Gastrocnemius medialis (tissue), 4 donors: ENCODE measurements around the gene SLC39A8.

Source experiments
- CTCF ChIP-seq, 5 experiments: fragments of 450-650 bp in 3 of 5; fragments of 200-600 bp in 2 of 5; sonication (generic) in 2 of 5; IDR thresholded peaks in 4 of 5; conservative IDR thresholded peaks in 1 of 5; 1 replicate in 4 of 5; 2 replicates in 1 of 5; pipeline ENCODE4 v1.5.1; 2016 to 2019; ENCODE audit warnings: antibody characterized with exemption in 5 of 5, mild to moderate bottlenecking in 3 of 5, moderate library complexity in 3 of 5
- POLR2A ChIP-seq, 2 donors: fragments of 450-650 bp; IDR thresholded peaks; one replicate each; pipeline ENCODE4 v1.6.1; 2017; ENCODE audit warnings: antibody characterized with exemption in 2 of 2, mild to moderate bottlenecking in 2 of 2, moderate library complexity in 2 of 2

GRCh38 chr4:102356562-102357202 lies 11.4 kb upstream of the SLC39A8 start:
- no peak for TF ChIP-seq POLR2A (IDR thresholded peaks at IDR 0.05)
- TF ChIP-seq CTCF (IDR thresholded peaks at IDR 0.05 in 4 of 5, conservative IDR thresholded peaks at IDR 0.05 in 1 of 5) = no peak
